ENCODE data around the gene PRKN.
"Not testable (repeated sequence)": the region's sequence is repeated elsewhere in the genome, so short reads cannot be mapped to it uniquely, and the experiment has no call there.

The PRKN gene

DNA sequence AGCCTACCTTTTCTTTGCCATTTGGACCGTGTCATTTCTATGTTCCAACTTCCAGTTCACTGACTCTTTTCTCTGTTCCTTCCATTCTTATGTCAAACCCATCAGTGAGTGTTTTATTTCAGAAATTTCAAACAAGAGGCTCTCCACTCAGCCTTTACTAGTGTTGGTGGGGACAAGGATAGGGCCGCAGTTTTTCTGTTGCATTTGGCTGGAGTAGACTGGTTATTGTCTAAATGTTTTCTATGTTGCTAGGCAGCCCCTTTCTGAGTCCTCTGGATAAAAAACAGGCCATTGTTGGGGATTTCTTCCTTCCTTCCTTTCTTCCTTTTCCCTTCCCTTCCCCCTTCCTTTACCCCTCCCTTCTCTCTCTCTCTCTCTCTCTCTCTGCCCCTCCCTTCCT is 288.6 kb downstream of the PRKN start:
- no peak for DNase-seq

DNA sequence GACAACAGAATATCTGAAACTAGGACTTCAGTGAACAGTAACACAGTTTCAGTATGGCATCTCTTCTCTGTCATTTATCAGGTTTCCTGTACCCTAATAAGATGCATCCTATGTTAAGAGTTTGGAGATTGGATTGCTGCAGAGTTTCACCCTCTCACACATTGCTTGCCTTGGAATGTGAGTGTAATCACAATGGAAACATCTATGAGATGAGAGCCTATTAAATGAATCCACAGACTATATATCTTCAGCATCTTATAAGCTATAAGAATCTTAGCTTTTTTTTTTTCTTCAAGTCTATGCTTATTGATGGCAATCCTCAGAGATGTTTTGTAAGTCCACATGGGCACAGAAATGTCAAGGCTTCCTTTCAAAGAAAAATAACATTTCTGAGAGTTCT is 292.5 kb downstream of the PRKN start:
- DNase-seq, result no peak

DNA sequence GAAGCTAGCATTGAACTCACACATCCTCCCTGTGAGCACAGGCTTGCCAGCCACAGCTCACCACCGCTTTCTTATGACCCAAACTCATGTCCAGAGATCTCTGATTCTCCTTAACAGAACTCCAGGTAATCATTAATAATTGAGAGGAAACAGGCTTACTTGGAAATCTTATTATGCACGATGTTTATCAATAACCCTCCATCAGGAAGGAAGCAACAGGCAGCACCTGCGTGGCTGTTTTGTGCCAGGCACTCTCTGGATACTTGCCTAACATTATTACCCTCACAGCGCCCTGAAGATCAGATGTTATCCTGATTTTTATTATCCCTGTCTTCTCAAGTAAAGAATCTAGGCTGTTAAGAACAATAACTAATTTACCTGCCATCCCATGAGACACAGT is 306.6 kb downstream of the PRKN start:
- DNase-seq, result no peak

- no peak for DNase-seq
Observed at GRCh38 chr6:162416831-162417537, 310.6 kb downstream of the PRKN start.

DNA sequence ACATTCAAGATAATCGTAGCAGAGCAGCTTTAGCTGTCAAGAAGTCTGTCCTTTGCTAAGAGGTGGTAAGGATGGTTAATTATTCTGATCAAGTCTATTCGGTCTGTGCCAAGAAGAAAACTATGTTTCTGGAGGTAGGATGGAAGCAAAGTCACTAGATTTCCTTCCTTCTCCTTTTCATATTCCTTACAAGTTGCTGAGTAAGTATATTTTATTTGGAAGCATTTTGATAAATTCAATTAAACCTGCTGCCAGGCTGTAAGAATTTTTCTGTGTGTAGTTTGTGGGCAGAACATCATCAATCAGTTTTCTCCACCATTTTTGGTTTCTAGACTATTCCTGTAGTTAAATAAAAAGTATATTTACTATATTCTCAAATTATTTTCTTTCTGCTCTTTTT is 311.3 kb downstream of the PRKN start:
- DNase-seq, result no peak

DNA sequence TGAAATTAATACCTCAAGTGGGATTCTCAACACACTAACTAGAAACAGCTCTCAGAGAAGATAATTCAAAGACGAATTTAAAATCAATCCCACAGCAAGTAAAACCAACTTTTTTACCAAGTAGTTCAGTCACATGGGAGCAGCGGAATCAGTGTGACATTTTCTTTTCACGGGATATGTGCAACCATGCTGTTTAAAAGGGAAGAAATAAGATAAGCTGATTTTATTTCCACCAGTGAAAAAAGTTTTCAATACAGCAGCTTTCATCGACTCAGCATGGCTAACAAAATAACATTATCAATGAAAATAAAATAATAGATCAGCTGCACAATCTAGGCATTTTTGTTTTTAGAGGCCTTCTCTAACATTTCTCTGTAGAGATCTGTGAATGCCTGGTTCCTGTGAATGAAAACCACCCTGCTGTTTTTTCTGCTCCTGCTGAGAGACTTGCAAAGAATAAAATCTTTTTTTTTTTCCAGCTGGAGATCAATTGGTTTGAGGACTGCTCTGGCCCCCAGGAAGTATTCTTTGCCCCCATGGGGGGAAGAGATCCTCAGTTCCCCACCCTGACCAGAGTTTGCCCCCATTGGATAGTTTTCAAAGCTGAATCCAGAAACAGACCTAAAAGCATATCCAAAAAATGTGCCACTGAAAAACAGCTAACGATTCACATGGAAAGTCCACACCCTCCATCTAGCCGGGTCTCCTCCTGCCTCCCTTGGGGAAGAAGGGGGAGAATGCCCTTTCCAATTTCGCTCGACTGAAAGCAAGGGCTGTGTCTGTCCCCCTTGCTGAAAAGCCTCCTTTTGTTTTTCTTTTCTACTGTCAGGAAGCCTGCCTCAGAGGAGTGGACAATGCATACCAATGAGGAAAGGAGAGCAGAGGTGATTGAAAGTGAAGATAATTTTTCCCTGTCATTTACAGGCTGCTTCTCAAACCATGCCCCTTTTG is 317.6 kb downstream of the PRKN start:
- DNase-seq, result no peak

DNA sequence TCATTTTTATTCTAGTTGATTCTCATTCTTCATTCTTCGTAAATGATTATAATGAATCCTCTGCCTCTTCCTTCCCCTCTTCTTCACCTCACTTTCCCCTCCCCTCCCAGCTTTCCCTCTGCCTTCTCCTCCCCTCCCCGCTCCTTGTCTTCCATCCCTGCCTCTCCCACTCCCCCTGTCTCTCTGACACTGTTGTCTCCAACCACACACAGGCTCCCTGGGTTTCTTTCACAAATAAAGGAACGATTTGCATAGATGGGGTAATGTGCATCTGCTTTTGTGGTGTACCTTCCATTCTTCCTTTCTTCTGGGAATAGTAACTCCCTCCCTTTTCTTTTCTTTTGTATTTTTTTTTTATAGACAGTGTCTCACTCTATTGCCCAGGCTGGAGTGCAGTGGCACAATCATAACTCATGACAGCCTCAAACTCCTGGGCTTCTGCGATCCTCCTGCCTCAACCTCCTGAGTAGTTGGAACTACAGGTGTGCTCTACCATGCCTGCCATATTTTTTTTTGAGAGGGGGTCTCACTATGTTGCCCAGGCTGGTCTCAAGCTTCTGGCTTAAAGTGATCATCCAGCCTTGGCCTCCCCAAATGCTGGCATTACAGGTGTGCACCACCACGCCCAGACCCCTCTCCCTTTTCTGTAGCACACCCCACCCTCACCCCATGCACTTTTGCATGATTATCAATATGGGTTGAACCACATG is 318.6 kb downstream of the PRKN start:
- no peak for DNase-seq

GRCh38 chr6:162404951-162405350 is 322.6 kb downstream of the PRKN start:
- no peak for DNase-seq

DNA sequence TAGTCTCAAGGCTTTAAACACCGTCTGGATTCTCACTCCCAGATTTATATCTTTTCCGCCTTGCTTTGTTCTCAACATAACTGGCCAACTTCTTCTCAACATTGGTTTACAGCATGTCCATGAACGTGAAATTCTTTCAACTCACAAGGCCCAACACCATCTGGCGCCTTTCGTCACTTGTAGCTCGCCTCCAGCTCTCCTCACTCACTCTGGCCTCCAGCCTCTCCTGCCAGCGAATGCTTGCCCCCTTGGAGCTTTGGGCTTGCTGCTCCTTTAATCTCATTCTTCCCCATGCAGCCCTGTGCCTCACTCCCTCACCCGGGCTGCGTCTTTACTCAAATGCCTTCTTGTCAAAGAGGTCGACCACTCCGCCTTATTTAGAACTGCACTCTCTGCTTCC is 324.5 kb downstream of the PRKN start:
- DNase-seq, result no peak

DNA sequence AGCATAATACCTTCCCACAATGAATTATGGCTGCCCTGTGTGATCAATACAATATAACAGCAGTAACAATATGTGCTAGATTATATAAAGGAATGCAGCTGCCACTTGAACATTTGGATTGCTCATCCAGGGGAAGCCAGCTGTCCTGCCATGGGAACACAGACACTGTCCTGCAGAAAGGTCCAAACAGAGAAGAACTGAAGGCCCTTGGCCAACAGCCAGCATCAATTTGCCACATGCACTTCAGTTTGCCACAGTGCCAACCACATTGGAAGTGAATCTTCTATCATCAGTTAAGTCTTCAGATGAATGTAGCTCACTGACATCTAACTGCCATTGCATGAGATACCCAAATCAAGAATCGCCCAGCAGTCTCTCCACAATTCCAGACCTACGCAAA is 332.4 kb downstream of the PRKN start:
- DNase-seq, result no peak

DNA sequence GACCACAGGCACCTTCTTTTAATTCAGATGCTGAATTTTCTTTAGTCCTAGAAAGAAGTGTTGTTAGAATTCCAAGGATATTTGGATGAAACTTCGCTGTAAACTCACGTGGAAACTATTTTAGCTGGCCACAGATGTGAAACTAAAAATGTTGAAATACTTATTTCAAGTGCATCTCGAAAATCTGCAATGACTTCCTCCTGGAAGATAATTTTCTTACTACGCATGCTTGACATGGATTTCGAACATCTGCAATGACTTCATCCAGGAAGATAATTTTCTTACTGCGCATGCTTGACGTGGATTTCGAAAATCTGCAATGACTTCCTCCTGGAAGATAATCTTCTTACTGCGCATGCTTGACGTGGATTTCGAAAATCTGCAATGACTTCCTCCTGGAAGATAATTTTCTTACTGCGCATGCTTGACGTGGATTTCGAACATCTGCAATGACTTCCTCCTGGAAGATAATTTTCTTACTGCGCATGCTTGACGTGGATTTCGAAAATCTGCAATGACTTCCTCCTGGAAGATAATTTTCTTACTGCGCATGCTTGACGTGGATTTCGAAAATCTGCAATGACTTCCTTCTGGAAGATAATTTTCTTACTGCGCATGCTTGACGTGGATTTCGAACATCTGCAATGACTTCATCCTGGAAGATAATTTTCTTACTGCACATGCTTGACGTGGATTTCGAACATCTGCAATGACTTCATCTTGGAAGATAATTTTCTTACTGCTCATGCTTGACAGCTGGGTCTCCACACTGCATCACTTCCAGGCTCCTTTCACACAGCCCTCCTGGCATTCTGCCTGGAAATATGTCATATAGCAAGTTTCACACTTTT is 336.4 kb downstream of the PRKN start:
- not testable (repeated sequence) for DNase-seq

GRCh38 chr6:162389343-162390085 is 338.1 kb downstream of the PRKN start:
- DNase-seq, result no peak

- no peak for DNase-seq
Observed at GRCh38 chr6:162388383-162388777, 339.2 kb downstream of the PRKN start.

DNA sequence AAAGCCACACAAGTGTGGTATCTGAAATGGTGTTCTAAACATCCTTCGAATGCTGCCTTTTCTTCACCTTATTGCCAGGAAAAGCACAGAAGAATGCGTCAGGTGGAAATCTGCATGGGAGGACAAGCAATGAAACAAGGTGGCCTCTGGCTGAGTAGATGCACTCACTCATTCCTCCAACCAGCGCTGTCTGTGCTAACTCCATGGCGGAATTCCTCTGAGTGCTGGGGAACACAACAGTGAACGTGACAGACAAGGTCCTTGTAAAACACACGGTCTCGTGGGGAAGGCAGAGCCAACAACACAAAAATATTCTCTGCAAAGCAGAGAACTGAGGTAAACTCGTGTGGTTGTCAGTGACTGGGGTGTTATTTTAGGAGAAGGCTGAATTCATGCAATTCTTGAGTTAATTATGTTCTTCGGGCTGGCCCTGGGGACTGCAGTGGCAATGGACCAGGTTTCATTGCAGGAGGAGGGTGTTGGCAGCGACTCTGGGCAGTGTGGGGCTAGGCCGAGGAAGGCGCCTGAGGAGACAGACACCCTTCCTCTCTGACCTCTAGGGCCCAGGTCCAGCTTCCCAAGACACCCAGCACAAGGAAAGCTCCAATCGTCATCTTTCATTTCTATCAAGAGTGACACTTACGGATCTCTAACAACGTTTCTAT is 339.7 kb downstream of the PRKN start:
- no peak for DNase-seq

GRCh38 chr6:162385980-162386379 is 341.6 kb downstream of the PRKN start:
- no peak for DNase-seq

DNA sequence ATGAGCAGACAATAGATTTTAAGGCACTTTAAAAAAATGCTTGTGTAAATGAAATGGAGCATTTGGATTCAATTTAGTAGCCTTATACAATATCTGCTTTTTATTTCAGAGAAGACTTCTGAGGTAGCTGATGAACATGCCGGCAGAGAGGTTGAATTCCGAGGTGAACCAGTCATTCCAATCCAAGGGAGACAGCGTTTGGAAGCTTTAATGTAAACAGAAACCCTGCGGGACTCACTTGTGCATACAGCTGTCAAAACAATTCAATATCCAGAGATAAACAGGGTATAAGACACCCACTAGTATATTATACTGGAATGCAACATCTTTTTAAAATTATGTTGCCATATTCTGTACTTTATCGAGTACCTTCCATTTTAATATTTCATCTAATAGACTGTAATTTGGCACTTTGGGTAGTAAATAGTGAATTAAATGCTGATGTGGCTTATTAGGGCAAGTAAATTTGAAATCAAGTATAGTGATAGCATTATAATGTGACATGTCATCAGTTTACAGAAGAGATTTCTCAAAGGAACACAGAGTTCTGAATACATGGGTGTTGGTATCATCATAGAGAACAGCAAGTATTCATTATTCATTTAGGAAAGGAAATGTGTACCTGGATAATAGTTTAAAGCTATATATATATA is 347.7 kb downstream of the PRKN start:
- no peak for DNase-seq

DNA sequence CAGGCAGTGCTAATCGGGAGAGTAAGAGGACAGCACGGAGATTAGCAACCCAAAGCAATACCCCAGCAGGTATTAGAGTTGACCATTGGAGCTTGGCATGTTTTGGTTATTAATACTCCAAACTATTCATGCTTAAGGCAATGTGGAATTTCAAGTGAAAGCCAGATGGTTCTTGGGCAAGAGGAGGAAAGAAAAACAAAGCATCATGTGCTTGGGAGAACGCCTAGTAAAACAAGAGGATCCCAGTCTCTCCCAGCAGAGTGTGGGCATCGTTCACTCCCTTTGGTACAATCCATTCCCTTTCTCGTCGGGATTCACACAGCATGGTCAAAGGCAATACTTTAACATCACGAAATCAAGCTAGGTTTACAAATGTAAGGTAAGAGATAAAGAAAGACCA is 349.8 kb downstream of the PRKN start:
- no peak for DNase-seq

DNA sequence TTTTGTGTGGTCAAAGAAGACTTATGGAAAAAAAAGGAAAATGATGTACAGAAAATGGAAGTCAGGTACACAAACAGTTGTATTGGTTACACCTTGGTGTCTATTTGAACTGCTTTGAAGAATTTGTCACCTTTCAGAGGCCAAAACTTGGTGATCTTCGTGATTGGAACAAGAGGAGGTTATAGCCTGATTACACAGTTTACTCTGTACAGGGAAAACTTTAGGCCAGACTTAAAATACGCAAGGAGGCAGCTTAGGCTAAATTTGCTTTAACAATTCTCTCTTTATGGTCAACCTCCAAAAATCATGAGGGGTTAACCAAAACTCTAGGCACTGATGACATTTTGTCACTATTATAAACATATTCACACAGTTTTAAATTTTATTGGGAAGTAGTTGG is 353.7 kb downstream of the PRKN start:
- DNase-seq, result no peak

GRCh38 chr6:162373192-162373591 is 354.4 kb downstream of the PRKN start:
- DNase-seq, result no peak

GRCh38 chr6:162372106-162372505 is 355.5 kb downstream of the PRKN start:
- no peak for DNase-seq

DNA sequence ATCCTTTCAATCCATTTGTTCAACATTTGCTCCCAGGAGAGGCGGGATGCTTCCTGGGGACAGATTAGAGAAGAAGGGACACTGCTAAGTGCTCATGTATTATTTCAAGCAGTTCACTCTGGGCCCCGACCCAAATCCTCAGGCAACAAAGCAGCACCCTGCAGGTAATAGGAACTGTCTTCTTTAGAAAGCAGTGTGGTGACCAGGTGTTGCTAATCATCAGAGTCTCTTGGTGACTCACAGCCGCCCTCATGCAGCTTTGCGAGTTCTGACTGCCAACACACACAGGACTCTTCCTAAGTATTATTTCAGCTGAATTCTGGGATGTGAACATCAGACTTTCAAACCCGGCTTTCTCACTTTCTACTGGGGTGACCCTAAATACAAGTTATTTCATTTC is 356.4 kb downstream of the PRKN start:
- DNase-seq, result no peak
